Trophoblast cell (in vitro differentiated cells and primary cell): ENCODE results near the gene COL25A1.

Experiments used
- DNase-seq, 2 donors: peaks; one replicate each; pipeline ENCODE4 v3.0.0-alpha.2; 2016
- H2AFZ ChIP-seq: 2 replicates; pipeline ENCODE4 v1.6.1; 2013; ENCODE audit warnings: low read length, moderate library complexity, mild to moderate bottlenecking; ENCODE audit not compliant: insufficient read depth, poor library complexity
- H2AK5ac ChIP-seq: 2 replicates; pipeline ENCODE4 v1.6.1; 2013; ENCODE audit warnings: mild to moderate bottlenecking, low read length
- H2BK120ac ChIP-seq: 2 replicates; pipeline ENCODE4 v1.6.1; 2013; ENCODE audit warnings: low read length, mild to moderate bottlenecking, moderate library complexity; ENCODE audit not compliant: insufficient read depth, poor library complexity
- H2BK12ac ChIP-seq: 2 replicates; pipeline ENCODE4 v1.6.1; 2013; ENCODE audit warnings: mild to moderate bottlenecking, low read length, moderate library complexity
- H2BK5ac ChIP-seq: 2 replicates; pipeline ENCODE4 v1.6.1; 2013; ENCODE audit warnings: low read length, low read depth, moderate library complexity, mild to moderate bottlenecking; ENCODE audit not compliant: poor library complexity
- H3K14ac ChIP-seq: 2 replicates; pipeline ENCODE4 v1.6.1; 2013; ENCODE audit warnings: mild to moderate bottlenecking, low read length
- H3K18ac ChIP-seq: 2 replicates; pipeline ENCODE4 v1.6.1; 2013; ENCODE audit warnings: mild to moderate bottlenecking, low read length
- H3K23ac ChIP-seq: 2 replicates; pipeline ENCODE4 v1.6.1; 2013; ENCODE audit warnings: low read length
- H3K27ac ChIP-seq: 2 replicates; pipeline ENCODE4 v1.5.1; 2013; ENCODE audit warnings: low read depth, mild to moderate bottlenecking, inconsistent platforms, low read length, moderate library complexity
- H3K27me3 ChIP-seq: 2 replicates; pipeline ENCODE4 v1.6.1; 2013; ENCODE audit warnings: inconsistent platforms, mild to moderate bottlenecking, low read length, moderate library complexity; ENCODE audit not compliant: insufficient read depth
- H3K36me3 ChIP-seq, 2 experiments: 1 replicate in 1 of 2; 2 replicates in 1 of 2; pipeline ENCODE4 v1.6.1; 2013; ENCODE audit warnings: low read length in 2 of 2, mild to moderate bottlenecking in 2 of 2, moderate library complexity in 1 of 2; ENCODE audit not compliant: insufficient read depth in 2 of 2, control insufficient read depth in 1 of 2
- H3K4ac ChIP-seq: 2 replicates; pipeline ENCODE4 v1.6.1; 2013; ENCODE audit warnings: low read depth, mild to moderate bottlenecking, low read length, moderate library complexity
- H3K4me1 ChIP-seq, 2 experiments: 1 replicate in 1 of 2; 2 replicates in 1 of 2; pipeline ENCODE4 v1.6.1; 2013; ENCODE audit warnings: low read length in 2 of 2, mild to moderate bottlenecking in 2 of 2, moderate library complexity in 1 of 2; ENCODE audit not compliant: insufficient read depth in 2 of 2, control insufficient read depth in 1 of 2
- H3K4me2 ChIP-seq: 2 replicates; pipeline ENCODE4 v1.6.1; 2013; ENCODE audit warnings: inconsistent platforms, mild to moderate bottlenecking, low read length, moderate library complexity
- H3K4me3 ChIP-seq: 2 replicates; pipeline ENCODE4 v1.5.1; 2013; ENCODE audit warnings: mild to moderate bottlenecking, low read depth, low read length, inconsistent platforms
- H3K79me1 ChIP-seq: one replicate; pipeline ENCODE4 v1.6.1; 2013; ENCODE audit warnings: low read length
- H3K79me2 ChIP-seq: 2 replicates; pipeline ENCODE4 v1.6.1; 2013; ENCODE audit warnings: low read length, mild to moderate bottlenecking; ENCODE audit not compliant: control insufficient read depth, insufficient read depth, poor library complexity
- H3K9ac ChIP-seq: 2 replicates; pipeline ENCODE4 v1.6.1; 2013; ENCODE audit warnings: mild to moderate bottlenecking, low read length
- H3K9me3 ChIP-seq: 2 replicates; pipeline ENCODE4 v1.6.1; 2013; ENCODE audit warnings: low read depth, mild to moderate bottlenecking, control low read depth, inconsistent platforms, low read length; ENCODE audit not compliant: insufficient read depth
- H4K12ac ChIP-seq: 2 replicates; pipeline ENCODE4 v1.6.1; 2013; ENCODE audit warnings: low read depth, mild to moderate bottlenecking, low read length, moderate library complexity
- H4K8ac ChIP-seq: 2 replicates; pipeline ENCODE4 v1.6.1; 2013; ENCODE audit warnings: low read depth, mild to moderate bottlenecking, low read length, moderate library complexity
- H4K91ac ChIP-seq: one replicate; pipeline ENCODE4 v1.6.1; 2013; ENCODE audit warnings: low read depth, mild to moderate bottlenecking, low read length, moderate library complexity
- WGBS: extraction: QIAGEN DNeasy Blood & Tissue Kit; methylation state at CpG from one replicate; pipeline ENCODE4 v1.1.7; 2013; ENCODE audit warnings: missing lambda C conversion rate; ENCODE audit not compliant: insufficient read length, insufficient coverage; ENCODE audit errors: extremely low coverage; 5-methylcytosine and 5-hydroxymethylcytosine counted together

The COL25A1 gene

DNA sequence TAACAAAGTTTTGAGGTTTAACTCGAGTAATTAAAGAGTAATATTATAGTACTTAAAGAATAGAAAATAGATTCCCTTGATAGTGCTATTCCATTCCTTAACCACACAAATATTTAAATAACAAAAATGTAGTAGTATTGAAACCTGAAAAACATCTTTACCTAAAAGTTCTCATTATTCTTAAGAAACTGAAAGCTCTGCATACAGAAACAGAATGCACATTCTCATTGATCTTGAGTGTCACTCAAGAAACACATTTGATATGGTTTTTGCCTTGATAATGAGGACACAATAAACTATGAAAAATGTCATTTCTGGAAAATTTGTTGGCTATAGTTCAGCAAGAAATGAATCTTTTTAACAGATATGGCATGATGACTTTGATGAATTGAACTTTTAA, 268.5 kb downstream of the COL25A1 start:
- Histone ChIP-seq H3K4me1 (no peaks in the 10 kb centered on the region), H3K27me3 (no peaks in the 10 kb centered on the region), H3K9me3 (peaks cover 2% of the 10 kb centered on the region), H3K4ac (no peak overlapping the region), H2AK5ac (no peak overlapping the region), H3K36me3 (no peaks in the 10 kb centered on the region), H3K23ac (no peak overlapping the region), H2BK120ac (no peak overlapping the region), H3K9ac (no peak overlapping the region), H3K14ac (no peak overlapping the region), H3K79me2 (no peaks in the 10 kb centered on the region), H2BK5ac (no peak overlapping the region), H3K4me2 (no peak overlapping the region), H4K12ac (no peak overlapping the region), H3K27ac (no peak overlapping the region), H2BK12ac (no peak overlapping the region), H3K79me1 (no peaks in the 10 kb centered on the region), H3K18ac (no peak overlapping the region), H4K91ac (no peak overlapping the region), H3K4me3 (no peak overlapping the region), H4K8ac (no peak overlapping the region), H2AFZ (no peak overlapping the region)
- WGBS, result no CpG with 5 or more reads among the region's 1 CpG
- DNase-seq, result no peak

DNA sequence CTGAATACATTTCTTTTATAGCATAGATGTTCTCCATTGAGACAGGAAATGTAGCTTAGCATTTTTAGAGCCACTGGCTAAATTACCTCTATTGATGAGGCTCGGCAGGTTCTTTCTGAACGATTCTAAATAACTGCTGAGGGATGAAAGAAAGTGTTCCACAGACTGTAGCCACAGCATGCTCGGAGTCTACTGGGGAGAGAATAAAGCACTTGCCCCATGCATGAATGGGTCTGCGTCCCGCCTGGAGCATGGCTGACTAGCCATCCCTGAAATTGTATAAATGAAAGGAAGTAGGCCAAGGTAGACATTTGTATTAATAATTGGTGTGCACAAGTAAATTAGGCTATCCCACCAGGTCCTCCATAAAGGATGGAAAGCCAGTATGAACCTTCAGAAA, 269.8 kb downstream of the COL25A1 start:
- Histone ChIP-seq H3K23ac (no peak overlapping the region), H2AK5ac (no peak overlapping the region), H3K14ac (no peak overlapping the region), H3K36me3 (no peaks in the 10 kb centered on the region), H3K4me2 (no peak overlapping the region), H3K27ac (no peak overlapping the region), H4K91ac (no peak overlapping the region), H3K27me3 (no peaks in the 10 kb centered on the region), H3K4me3 (no peak overlapping the region), H3K9ac (no peak overlapping the region), H2BK12ac (no peak overlapping the region), H2BK120ac (no peak overlapping the region), H3K9me3 (peaks cover 2% of the 10 kb centered on the region), H3K79me2 (no peaks in the 10 kb centered on the region), H4K8ac (no peak overlapping the region), H3K4ac (no peak overlapping the region), H3K79me1 (no peaks in the 10 kb centered on the region), H3K18ac (no peak overlapping the region), H2BK5ac (no peak overlapping the region), H4K12ac (no peak overlapping the region), H2AFZ (no peak overlapping the region), H3K4me1 (no peaks in the 10 kb centered on the region)
- no CpG with 5 or more reads among the region's 5 CpGs for WGBS
- DNase-seq, result no peak

DNA sequence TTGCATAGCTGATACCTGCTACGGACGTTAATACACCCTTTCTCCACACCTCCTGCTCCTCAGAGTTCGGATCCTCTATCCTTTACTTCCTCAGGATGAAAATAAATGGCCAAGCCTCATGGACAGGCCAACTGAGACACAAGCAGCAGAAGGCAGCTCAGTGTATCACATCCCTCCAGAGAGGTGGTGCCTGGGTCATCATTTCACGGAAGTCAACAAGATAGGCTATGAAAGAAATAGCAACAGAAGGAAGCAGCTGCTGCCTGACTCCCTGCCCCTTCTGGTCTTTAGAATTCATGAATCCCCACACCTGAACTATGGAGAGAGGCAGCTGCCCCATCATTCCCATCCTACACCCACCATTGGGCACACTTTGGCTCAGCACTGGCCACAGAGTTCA, 272.5 kb downstream of the COL25A1 start:
- Histone ChIP-seq H3K23ac (no peak overlapping the region), H2BK5ac (no peak overlapping the region), H4K12ac (no peak overlapping the region), H4K91ac (no peak overlapping the region), H3K14ac (no peak overlapping the region), H2AFZ (no peak overlapping the region), H3K79me1 (no peaks in the 10 kb centered on the region), H2BK12ac (no peak overlapping the region), H3K4me2 (no peak overlapping the region), H3K18ac (no peak overlapping the region), H3K9me3 (peaks cover 2% of the 10 kb centered on the region), H3K4me1 (no peaks in the 10 kb centered on the region), H2AK5ac (no peak overlapping the region), H3K79me2 (no peaks in the 10 kb centered on the region), H3K27me3 (no peaks in the 10 kb centered on the region), H3K36me3 (no peaks in the 10 kb centered on the region), H3K9ac (no peak overlapping the region), H2BK120ac (no peak overlapping the region), H3K4me3 (no peak overlapping the region), H3K4ac (no peak overlapping the region), H3K27ac (no peak overlapping the region), H4K8ac (no peak overlapping the region)
- WGBS, result no CpG with 5 or more reads among the region's 4 CpGs
- no peak for DNase-seq

DNA sequence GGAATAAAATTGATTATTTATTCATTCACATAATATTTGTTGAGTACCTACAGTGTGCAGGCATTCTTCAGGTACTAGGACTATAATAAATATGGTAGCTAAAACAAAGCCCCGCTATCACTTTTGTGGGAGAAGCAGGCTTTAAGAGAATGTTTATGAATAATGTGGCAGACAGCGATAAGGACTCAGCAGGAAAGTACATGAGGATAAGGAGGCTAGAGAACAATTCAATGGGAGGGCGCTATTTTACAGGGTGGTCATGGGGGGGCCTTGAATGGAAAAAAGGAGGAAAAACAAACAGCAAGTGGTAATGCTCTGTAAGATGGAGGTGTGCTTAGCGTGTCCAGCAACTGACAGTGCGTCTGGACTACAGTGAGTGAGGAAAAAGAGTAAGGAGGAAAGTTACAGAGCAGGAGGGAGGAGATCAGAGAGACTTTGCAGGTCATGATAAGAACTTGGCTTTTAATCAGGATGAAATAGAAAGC, 275.4 kb downstream of the COL25A1 start:
- Histone ChIP-seq H3K27ac (no peak overlapping the region), H3K27me3 (no peaks in the 10 kb centered on the region), H2AFZ (no peak overlapping the region), H3K9me3 (no peaks in the 10 kb centered on the region), H4K91ac (no peak overlapping the region), H2AK5ac (no peak overlapping the region), H3K79me1 (no peaks in the 10 kb centered on the region), H3K18ac (no peak overlapping the region), H2BK12ac (no peak overlapping the region), H2BK120ac (no peak overlapping the region), H3K4me2 (no peak overlapping the region), H3K79me2 (no peaks in the 10 kb centered on the region), H3K4me3 (no peak overlapping the region), H3K4me1 (no peaks in the 10 kb centered on the region), H3K4ac (no peak overlapping the region), H3K23ac (no peak overlapping the region), H3K36me3 (no peaks in the 10 kb centered on the region), H4K8ac (no peak overlapping the region), H3K14ac (no peak overlapping the region), H4K12ac (no peak overlapping the region), H3K9ac (no peak overlapping the region), H2BK5ac (no peak overlapping the region)
- no peak for DNase-seq
- no CpG with 5 or more reads among the region's 5 CpGs for WGBS
